DOHH2 (cell line): ENCODE measurements around the gene PKD2L1.
"Not testable (repeated sequence)": the region's sequence is repeated elsewhere in the genome, so short reads cannot be mapped to it uniquely, and the experiment has no call there.

Source experiments
- H3F3A ChIP-seq: fragments of 200-600 bp; sonication (generic), shearing (Covaris generic); 2 replicates; pipeline ENCODE4 v1.6.0; 2016; ENCODE audit warnings: antibody characterized with exemption, mild to moderate bottlenecking; ENCODE audit not compliant: control insufficient read depth, insufficient read depth
- H3K27ac ChIP-seq: fragments of 200-600 bp; sonication (generic); 2 replicates; pipeline ENCODE4 v1.5.1; 2014; ENCODE audit warnings: low read depth, mild to moderate bottlenecking, low read length, moderate library complexity
- H3K27me3 ChIP-seq: fragments of 200-600 bp; sonication (generic); 2 replicates; pipeline ENCODE4 v1.6.1; 2014; ENCODE audit warnings: mild to moderate bottlenecking, low read length, mixed read lengths; ENCODE audit not compliant: control insufficient read depth
- H3K36me3 ChIP-seq: fragments of 200-600 bp; sonication (generic); 2 replicates; pipeline ENCODE4 v1.6.1; 2014; ENCODE audit warnings: mild to moderate bottlenecking, low read length, moderate library complexity, mixed read lengths; ENCODE audit not compliant: control insufficient read depth
- H3K4me1 ChIP-seq: fragments of 200-600 bp; sonication (generic); 2 replicates; pipeline ENCODE4 v1.6.1; 2014; ENCODE audit warnings: mild to moderate bottlenecking, low read length, mixed read lengths; ENCODE audit not compliant: control insufficient read depth
- H3K4me2 ChIP-seq: fragments of 200-600 bp; sonication (generic); 2 replicates; pipeline ENCODE4 v1.6.0; 2014; ENCODE audit warnings: mild to moderate bottlenecking, low read length, moderate library complexity
- H3K4me3 ChIP-seq: fragments of 200-600 bp; sonication (generic); 2 replicates; pipeline ENCODE4 v1.5.1; 2014; ENCODE audit warnings: mild to moderate bottlenecking, low read length, mixed read lengths
- H3K79me2 ChIP-seq: fragments of 200-600 bp; sonication (generic); 2 replicates; pipeline ENCODE4 v1.6.1; 2014; ENCODE audit warnings: mild to moderate bottlenecking, low read length, mixed read lengths; ENCODE audit not compliant: control insufficient read depth
- H3K9me2 ChIP-seq: fragments of 200-600 bp; sonication (generic); replicated peaks from 2 replicates; pipeline ENCODE4 v1.6.1; 2014; ENCODE audit warnings: mild to moderate bottlenecking, low read length, mixed read lengths; ENCODE audit not compliant: control insufficient read depth
- H3K9me3 ChIP-seq: fragments of 200-600 bp; sonication (generic); 2 replicates; pipeline ENCODE4 v1.6.1; 2014; ENCODE audit warnings: antibody characterized with exemption, low read length, mixed read lengths; ENCODE audit not compliant: control insufficient read depth, insufficient read depth
- H4K20me1 ChIP-seq: fragments of 200-600 bp; sonication (generic); 2 replicates; pipeline ENCODE4 v1.6.0; 2014; ENCODE audit warnings: low read depth, mild to moderate bottlenecking, antibody characterized with exemption, low read length, moderate library complexity; ENCODE audit not compliant: control insufficient read depth, insufficient read depth
- CTCF ChIP-seq: fragments of 200-600 bp; sonication (generic); IDR thresholded peaks from one replicate; pipeline ENCODE4 v1.5.1; 2014; ENCODE audit warnings: antibody characterized with exemption, mild to moderate bottlenecking, low read depth, low read length; ENCODE audit not compliant: poor library complexity, severe bottlenecking
- EZH2phosphoT487 ChIP-seq: fragments of 200-600 bp; sonication (generic); IDR thresholded peaks from 2 replicates; pipeline ENCODE4 v1.6.1; 2017; ENCODE audit warnings: borderline replicate concordance, mild to moderate bottlenecking, antibody characterized with exemption, low read length, moderate library complexity, mixed read lengths

The PKD2L1 gene

GRCh38 chr10:100293066-100293465 is 37.0 kb downstream of the PKD2L1 start:
- Histone ChIP-seq H3K79me2 (no peaks in the 10 kb centered on the region), H3K36me3 (no peaks in the 10 kb centered on the region), H3K4me1 (no peaks in the 10 kb centered on the region), H3K27ac (no peak overlapping the region), H3K4me2 (no peak overlapping the region), H3K9me2 (no peaks in the 10 kb centered on the region), H3K4me3 (no peak overlapping the region), H3K27me3 (peaks cover 16% of the 10 kb centered on the region), H3K9me3 (no peaks in the 10 kb centered on the region), H3F3A (no peaks in the 10 kb centered on the region), H4K20me1 (no peaks in the 10 kb centered on the region)
- TF ChIP-seq CTCF, result no peak
- TF ChIP-seq EZH2phosphoT487, result no peak

GRCh38 chr10:100292300-100292699 is 37.7 kb downstream of the PKD2L1 start:
- not testable (repeated sequence) for H3K4me1 ChIP-seq, H4K20me1 ChIP-seq, H3K27ac ChIP-seq, H3K36me3 ChIP-seq, H3K9me2 ChIP-seq, H3K79me2 ChIP-seq, H3F3A ChIP-seq, H3K9me3 ChIP-seq, H3K4me3 ChIP-seq, H3K4me2 ChIP-seq
- H3K27me3 ChIP-seq, result peaks cover 16% of the 10 kb centered on the region

GRCh38 chr10:100291356-100291755 is 38.7 kb downstream of the PKD2L1 start:
- H3K4me2 ChIP-seq, result no peak overlapping the region
- no peak for TF ChIP-seq CTCF
- no peak for TF ChIP-seq EZH2phosphoT487
- peaks cover 7% of the 10 kb centered on the region for H3K4me1 ChIP-seq
- H3K4me3 ChIP-seq, result no peak overlapping the region
- no peak overlapping the region for H3K27ac ChIP-seq
- H3K9me3 ChIP-seq, result no peaks in the 10 kb centered on the region
- peaks cover 12% of the 10 kb centered on the region for H3K27me3 ChIP-seq
- no peaks in the 10 kb centered on the region for H3F3A ChIP-seq
- peaks cover 4% of the 10 kb centered on the region for H3K79me2 ChIP-seq
- peaks cover under 1% of the 10 kb centered on the region; the same call in 1 of the 2 replicates for H3K36me3 ChIP-seq
- no peaks in the 10 kb centered on the region for H3K9me2 ChIP-seq
- H4K20me1 ChIP-seq, result no peaks in the 10 kb centered on the region

- Histone ChIP-seq H3K9me3 (no peaks in the 10 kb centered on the region), H3K9me2 (no peaks in the 10 kb centered on the region), H3K79me2 (peaks cover 21% of the 10 kb centered on the region), H3K27me3 (peaks cover 12% of the 10 kb centered on the region), H3K4me1 (peaks cover 17% of the 10 kb centered on the region), H3K4me2 (no peak overlapping the region), H3K4me3 (no peak overlapping the region), H3F3A (no peaks in the 10 kb centered on the region), H3K27ac (no peak overlapping the region), H4K20me1 (no peaks in the 10 kb centered on the region), H3K36me3 (peaks cover 5% of the 10 kb centered on the region; the same call in 1 of the 2 replicates)
- TF ChIP-seq CTCF (no peak), EZH2phosphoT487 (no peak)
Observed at GRCh38 chr10:100289641-100290040, 40.4 kb downstream of the PKD2L1 start.
